Measurements from ENCODE around the gene LMX1A. TPM values are rescaled to one million over a fixed set of nuclear protein-coding genes. Genes with fewer than 3 reads are reported as not detected.

Gene LMX1A
- total and polyA plus RNA-seq, 9 of the 15 experiments (the other 6 are each of a cell fraction or from before 2014, with no cell fraction given) = not detected

GRCh38 chr1:165212229-165212628, 144.3 kb downstream of the LMX1A start (continued):
- TF ChIP-seq CHD7 (IDR thresholded peaks at IDR 0.05; ENCODE audit: low read depth, low read length) = no peak
- no peak for TF ChIP-seq ZKSCAN3 (CRISPR knock-in tag; IDR thresholded peaks at IDR 0.05)
- no peak for TF ChIP-seq GABPB2 (CRISPR knock-in tag; conservative IDR thresholded peaks at IDR 0.05)
- TF ChIP-seq ZNF347 (CRISPR knock-in tag; IDR thresholded peaks at IDR 0.05; ENCODE audit: low read depth) = no peak
- no peak for TF ChIP-seq NFATC3 (IDR thresholded peaks at IDR 0.05)
- TF ChIP-seq BRF2 (IDR thresholded peaks at IDR 0.05; ENCODE audit: borderline replicate concordance, insufficient read depth, insufficient read length) = no peak
- TF ChIP-seq PTTG1 (tag; IDR thresholded peaks at IDR 0.05; ENCODE audit: low read depth) = no peak
